HG02571 (cell line): Measurements from ENCODE around the gene NPFFR1.
"Not testable (repeated sequence)": the region's sequence is repeated elsewhere in the genome, so short reads cannot be mapped to it uniquely, and the experiment has no call there.

ENCODE experiments used
- ATAC-seq: cut with Tn5 transposase; IDR thresholded peaks from one replicate; pipeline ENCODE4 v1.9.1; 2021; ENCODE audit warnings: mild to moderate bottlenecking, moderate library complexity; ENCODE audit not compliant: unreplicated experiment

Gene NPFFR1

GRCh38 chr10:70228491-70228890 lies 55.3 kb downstream of the NPFFR1 start:
- ATAC-seq: no peak

GRCh38 chr10:70227548-70228320 lies 56.1 kb downstream of the NPFFR1 start:
- no peak for ATAC-seq

- ATAC-seq: no peak
Observed at GRCh38 chr10:70223728-70224127, 60.1 kb downstream of the NPFFR1 start.

GRCh38 chr10:70222811-70223447 lies 60.9 kb downstream of the NPFFR1 start:
- ATAC-seq: not testable (repeated sequence)

GRCh38 chr10:70222340-70222794 lies 61.4 kb downstream of the NPFFR1 start:
- ATAC-seq: no peak

GRCh38 chr10:70221030-70221429 lies 62.8 kb downstream of the NPFFR1 start:
- ATAC-seq: no peak

GRCh38 chr10:70212879-70213278 lies 70.9 kb downstream of the NPFFR1 start:
- ATAC-seq: no peak

GRCh38 chr10:70212277-70212676 lies 71.5 kb downstream of the NPFFR1 start:
- ATAC-seq: no peak

GRCh38 chr10:70206762-70207161 lies 77.0 kb downstream of the NPFFR1 start:
- no peak for ATAC-seq

GRCh38 chr10:70201105-70201504 lies 82.7 kb downstream of the NPFFR1 start:
- no peak for ATAC-seq

- ATAC-seq: no peak
Observed at GRCh38 chr10:70198696-70199466, 84.9 kb downstream of the NPFFR1 start.
